Thoracic aorta (tissue), 2 donors: ENCODE measurements around the gene POR. TPM values are rescaled to one million over a fixed set of nuclear protein-coding genes. Genes with fewer than 3 reads are reported as not detected.

ENCODE experiments used
- ATAC-seq: fragments of 150-250 bp; one replicate; pipeline ENCODE4 v1.8.0; 2017; ENCODE audit warnings: low read depth; ENCODE audit not compliant: insufficient number of reproducible peaks, low FRiP score
- DNase-seq: peaks from one replicate; pipeline ENCODE4 v3.0.0-alpha.2; 2020; ENCODE audit warnings: low spot score
- H3K27ac ChIP-seq, 2 donors: fragments of 200-600 bp; sonication (generic); 1 replicate in 1 of 2; 2 replicates in 1 of 2; pipeline ENCODE4 v1.5.1; 2016; ENCODE audit warnings: mild to moderate bottlenecking in 2 of 2, moderate library complexity in 2 of 2
- H3K27me3 ChIP-seq: fragments of 200-600 bp; sonication (generic); replicated peaks from 2 replicates; pipeline ENCODE4 v1.6.0; 2016; ENCODE audit warnings: mild to moderate bottlenecking; ENCODE audit not compliant: insufficient read depth
- H3K36me3 ChIP-seq: fragments of 200-600 bp; sonication (generic); one replicate; pipeline ENCODE4 v1.5.1; 2016
- H3K4me1 ChIP-seq, 2 donors: fragments of 200-600 bp; sonication (generic); 1 replicate in 1 of 2; 2 replicates in 1 of 2; pipeline versions ENCODE4 v1.5.1 to v1.6.0; 2016; ENCODE audit warnings: low read depth in 2 of 2, mild to moderate bottlenecking in 1 of 2; ENCODE audit not compliant: control insufficient read depth in 1 of 2
- H3K4me3 ChIP-seq: fragments of 200-600 bp; sonication (generic); 2 replicates; pipeline ENCODE4 v1.5.1; 2016; ENCODE audit warnings: mild to moderate bottlenecking
- H3K9me3 ChIP-seq: fragments of 200-600 bp; sonication (generic); 2 replicates; pipeline ENCODE4 v1.5.1; 2016
- total RNA-seq, 2 donors: library from RNA; depleted of rRNA; stranded (reverse); fragments of >200 nt; gene quantifications; one replicate each; pipeline versions ENCODE4 v1.1.0 to v1.2.3, GENCODE V29; 2016
- TF ChIP-seq, protein P1 (sequence below): fragments of 200-600 bp; sonication (generic); IDR thresholded peaks from one replicate; pipeline ENCODE4 v1.5.1; 2019; ENCODE audit warnings: antibody characterized with exemption

POR gene
- total RNA-seq, 2 donors from 2014 or later, result 70.1 to 77.4 TPM

DNA sequence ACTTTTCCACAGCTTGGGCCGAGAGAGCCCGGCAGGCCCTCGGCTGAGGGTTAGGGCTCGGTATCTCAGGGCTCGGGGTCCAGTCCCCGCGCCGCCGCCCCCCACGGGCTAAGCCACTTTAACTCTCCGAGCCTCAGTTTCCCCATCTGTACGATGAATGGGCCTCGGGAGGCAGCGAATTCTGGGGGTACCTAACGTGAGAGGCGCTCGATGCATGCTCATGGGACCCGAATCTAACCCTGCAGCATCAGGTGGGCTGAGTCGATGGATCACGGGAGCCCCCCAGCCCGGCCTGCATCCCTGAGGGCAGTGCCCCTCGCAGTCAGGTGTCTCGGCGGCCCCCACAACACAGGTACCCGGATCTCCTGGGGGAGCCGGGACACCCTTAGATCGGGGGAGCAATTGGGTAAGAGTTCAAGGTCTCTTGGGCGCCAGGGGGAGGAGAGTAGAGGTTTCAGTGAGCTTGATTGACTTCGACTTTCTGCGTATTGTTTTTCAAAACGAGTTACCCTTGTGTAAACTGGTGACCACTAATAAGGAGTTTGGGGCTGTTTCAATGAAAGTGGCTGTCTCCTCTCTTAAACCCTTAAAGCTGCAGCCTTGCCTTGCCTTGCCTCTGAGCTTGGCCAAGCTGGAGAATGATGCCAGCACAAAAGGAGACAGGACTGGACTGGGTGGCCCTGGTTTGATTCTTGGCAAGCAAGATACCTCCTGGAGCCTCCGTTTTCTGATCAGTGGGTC lies 631 bp downstream of the POR start:
- ATAC-seq (peak; percentile 13), DNase-seq (no peak)
- no peaks in the 10 kb centered on the region for H3K27me3 ChIP-seq
- TF ChIP-seq, protein P1, sequence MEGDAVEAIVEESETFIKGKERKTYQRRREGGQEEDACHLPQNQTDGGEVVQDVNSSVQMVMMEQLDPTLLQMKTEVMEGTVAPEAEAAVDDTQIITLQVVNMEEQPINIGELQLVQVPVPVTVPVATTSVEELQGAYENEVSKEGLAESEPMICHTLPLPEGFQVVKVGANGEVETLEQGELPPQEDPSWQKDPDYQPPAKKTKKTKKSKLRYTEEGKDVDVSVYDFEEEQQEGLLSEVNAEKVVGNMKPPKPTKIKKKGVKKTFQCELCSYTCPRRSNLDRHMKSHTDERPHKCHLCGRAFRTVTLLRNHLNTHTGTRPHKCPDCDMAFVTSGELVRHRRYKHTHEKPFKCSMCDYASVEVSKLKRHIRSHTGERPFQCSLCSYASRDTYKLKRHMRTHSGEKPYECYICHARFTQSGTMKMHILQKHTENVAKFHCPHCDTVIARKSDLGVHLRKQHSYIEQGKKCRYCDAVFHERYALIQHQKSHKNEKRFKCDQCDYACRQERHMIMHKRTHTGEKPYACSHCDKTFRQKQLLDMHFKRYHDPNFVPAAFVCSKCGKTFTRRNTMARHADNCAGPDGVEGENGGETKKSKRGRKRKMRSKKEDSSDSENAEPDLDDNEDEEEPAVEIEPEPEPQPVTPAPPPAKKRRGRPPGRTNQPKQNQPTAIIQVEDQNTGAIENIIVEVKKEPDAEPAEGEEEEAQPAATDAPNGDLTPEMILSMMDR, result no peak
- peak overlapping the region; percentile 85 for H3K27ac ChIP-seq
- H3K4me3 ChIP-seq, result peak overlapping the region; percentile 94
- H3K4me1 ChIP-seq, result peaks cover 24 to 39% of the 10 kb centered on the region in 2 donors
- H3K9me3 ChIP-seq, result no peaks in the 10 kb centered on the region
- H3K36me3 ChIP-seq, result no peaks in the 10 kb centered on the region

GRCh38 chr7:75916259-75916658 lies 1.3 kb downstream of the POR start:
- DNase-seq (no peak), ATAC-seq (no peak)
- TF ChIP-seq, protein P1, result no peak
- H3K4me3 ChIP-seq, result peak overlapping the region; percentile 94
- H3K4me1 ChIP-seq, result peaks cover 24 to 39% of the 10 kb centered on the region in 2 donors
- H3K27ac ChIP-seq, result peak overlapping the region; percentile 53 to 85
- H3K27me3 ChIP-seq, result no peaks in the 10 kb centered on the region
- no peaks in the 10 kb centered on the region for H3K9me3 ChIP-seq
- peaks cover 2% of the 10 kb centered on the region for H3K36me3 ChIP-seq

DNA sequence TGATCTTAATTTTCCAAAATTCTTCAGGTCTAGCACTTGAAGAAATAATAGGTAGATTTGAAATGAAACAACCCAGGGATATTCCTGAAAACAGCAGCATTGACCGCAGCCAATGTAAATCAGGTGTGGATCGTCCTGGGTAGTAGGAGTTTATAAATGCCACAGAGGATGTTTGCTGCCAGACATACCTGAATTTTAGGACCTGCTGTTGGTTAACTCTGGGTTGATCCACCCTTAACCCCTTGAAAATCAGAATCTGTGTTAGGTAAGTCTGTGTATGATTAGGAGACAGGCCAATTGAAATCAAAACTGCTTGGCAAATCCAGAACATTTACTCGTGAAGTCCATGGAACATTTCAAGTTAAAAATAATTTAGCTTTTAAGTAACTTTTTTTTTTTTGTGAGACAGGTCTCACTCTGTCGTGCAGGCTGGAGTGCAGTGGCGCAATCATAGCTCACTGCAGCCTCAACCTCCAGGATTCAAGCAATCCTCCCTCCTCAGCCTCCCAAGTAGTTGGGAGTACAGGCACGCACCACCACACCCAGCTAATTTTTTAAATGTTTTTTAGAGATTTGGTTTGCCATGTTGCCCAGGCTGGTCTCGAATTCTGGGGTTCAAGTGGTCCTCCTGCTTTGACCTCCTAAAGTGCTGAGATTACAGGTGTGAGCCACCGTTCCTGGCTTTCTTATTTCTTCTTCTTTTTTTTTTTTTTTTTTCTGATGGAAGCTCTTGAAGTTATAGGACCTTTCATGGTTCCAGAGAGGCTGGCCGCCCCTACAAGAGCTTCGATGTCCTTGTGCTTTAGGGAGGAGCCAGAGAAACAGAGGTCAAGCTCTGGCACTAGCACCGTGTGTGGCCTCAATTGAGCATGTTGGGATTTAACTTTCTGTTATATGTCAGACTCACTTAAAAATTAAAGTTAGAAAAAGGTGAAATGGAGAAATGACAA lies 2.0 kb downstream of the POR start:
- Histone ChIP-seq H3K9me3 (no peaks in the 10 kb centered on the region), H3K36me3 (peaks cover 2% of the 10 kb centered on the region), H3K27me3 (no peaks in the 10 kb centered on the region), H3K4me3 (peak overlapping the region; percentile 94), H3K4me1 (peaks cover 24 to 39% of the 10 kb centered on the region in 2 donors), H3K27ac (peak overlapping the region; percentile 53 to 85)
- ATAC-seq, result no peak
- TF ChIP-seq, protein P1, result no peak
- DNase-seq, result no peak

DNA sequence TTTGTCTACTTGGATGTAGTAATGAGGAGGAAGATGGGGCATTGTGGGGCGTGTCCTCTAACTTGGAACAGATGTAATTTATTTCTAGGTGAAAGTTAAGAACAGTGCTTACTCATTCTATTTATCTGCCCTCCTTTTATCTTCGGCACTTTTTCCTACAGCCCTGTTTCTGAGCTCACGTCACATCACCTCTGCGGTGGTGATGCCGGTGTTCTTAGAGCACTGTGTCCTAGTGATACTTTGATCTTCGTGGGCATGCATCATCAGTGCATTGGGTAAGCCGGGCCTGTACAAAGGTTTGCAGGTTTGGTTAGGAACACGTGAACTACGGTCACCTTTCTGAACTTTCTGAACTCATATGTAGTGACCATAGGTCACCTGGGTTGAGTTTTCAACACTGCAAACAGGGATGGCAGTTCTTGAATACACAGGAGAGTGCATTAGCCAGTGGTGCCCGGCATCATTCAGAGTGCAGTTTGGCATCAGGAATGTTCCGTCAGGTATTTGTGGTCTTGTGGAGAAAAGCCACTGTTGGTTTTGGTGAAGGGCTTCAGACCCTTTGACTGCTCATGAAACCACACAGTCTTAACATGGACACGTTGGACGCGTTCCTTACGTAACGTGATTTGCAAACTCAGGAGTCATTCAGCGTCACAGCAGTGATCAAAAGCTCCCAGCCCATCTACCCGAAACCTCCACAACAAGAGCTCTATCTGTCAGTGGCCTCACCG lies 5.6 kb downstream of the POR start:
- Histone ChIP-seq H3K4me1 (peaks cover 18 to 31% of the 10 kb centered on the region in 2 donors), H3K27ac (no peak overlapping the region), H3K36me3 (peaks cover 2% of the 10 kb centered on the region), H3K4me3 (no peak overlapping the region), H3K9me3 (no peaks in the 10 kb centered on the region), H3K27me3 (no peaks in the 10 kb centered on the region)
- no peak for ATAC-seq
- DNase-seq, result no peak
- TF ChIP-seq, protein P1, result no peak
